Endothelial cell of umbilical vein (primary cell): Measurements from ENCODE around the gene SH3PXD2B.

Experiments
- CTCF ChIP-seq, 2 donors: IDR thresholded peaks; 1 replicate in 1 of 2; 2 replicates in 1 of 2; pipeline ENCODE4 v1.5.1; 2011; ENCODE audit warnings: low read length in 2 of 2, mild to moderate bottlenecking in 2 of 2, moderate library complexity in 2 of 2, control low read depth in 1 of 2, inconsistent platforms in 1 of 2, low read depth in 1 of 2; ENCODE audit not compliant: insufficient read depth in 1 of 2; ENCODE audit errors: extremely low read depth in 1 of 2
- EZH2 ChIP-seq: IDR thresholded peaks from 2 replicates; pipeline ENCODE4 v1.6.1; 2012; ENCODE audit warnings: borderline replicate concordance, low read depth, mild to moderate bottlenecking, moderate library complexity, low read length, inconsistent platforms; ENCODE audit not compliant: severe bottlenecking
- JUN ChIP-seq: IDR thresholded peaks from 2 replicates; pipeline ENCODE4 v1.6.1; 2011; ENCODE audit warnings: borderline replicate concordance, low read depth; ENCODE audit not compliant: insufficient read length, insufficient read depth
- POLR2A ChIP-seq: IDR thresholded peaks from 2 replicates; pipeline ENCODE4 v1.6.1; 2012; ENCODE audit warnings: low read depth, mild to moderate bottlenecking, control low read depth, low read length

GRCh38 chr5:172302047-172302710 lies 152.1 kb downstream of the SH3PXD2B start:
- TF ChIP-seq EZH2 (no peak), CTCF (IDR thresholded peaks at IDR 0.05; ENCODE audit: extremely low read depth in 1 of 2, insufficient read depth in 1 of 2, low read depth in 1 of 2, low read length in 2 of 2) (no peak), POLR2A (no peak), JUN (no peak)
